PC-9 (cell line): ENCODE measurements around the gene DLEU7.

Experiments used
- CTCF ChIP-seq: fragments of 200-600 bp; sonication (generic); conservative IDR thresholded peaks from 2 replicates; pipeline ENCODE4 v1.6.1; 2017; ENCODE audit warnings: mixed run types, antibody characterized with exemption, mild to moderate bottlenecking, moderate library complexity
- EZH2 ChIP-seq: fragments of 200-600 bp; sonication (generic); IDR thresholded peaks from 2 replicates; pipeline ENCODE4 v1.8.0; 2017; ENCODE audit warnings: antibody characterized with exemption, low read depth

DNA sequence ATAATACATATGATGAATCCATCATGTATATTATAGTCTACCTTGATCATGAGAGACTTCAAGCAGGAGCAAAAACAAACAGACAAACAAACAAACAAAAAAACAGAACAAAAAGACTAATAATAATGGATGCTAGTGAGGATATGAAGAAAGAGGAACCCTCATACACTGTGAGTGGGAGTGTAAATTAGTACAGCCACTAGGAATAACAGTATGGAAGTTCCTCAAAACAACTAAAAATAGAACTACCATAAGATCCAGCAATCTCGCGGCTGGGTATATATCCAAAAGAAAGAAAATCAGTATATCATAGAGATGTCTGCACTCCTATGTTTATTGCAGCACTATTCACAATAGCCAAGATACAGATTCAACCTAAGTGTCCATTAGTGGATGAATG, 7.0 kb upstream of the DLEU7 start:
- TF ChIP-seq EZH2, result no peak
- no peak for TF ChIP-seq CTCF
